TTC549 (cell line): ENCODE measurements around the gene CEP72.
"Not testable (repeated sequence)": the region's sequence is repeated elsewhere in the genome, so short reads cannot be mapped to it uniquely, and the experiment has no call there.

ENCODE experiments used
- FAIRE-seq: peaks from 2 replicates; lab custom pipeline; 2012; peaks lifted over from hg19 to GRCh38; lab: Jason Lieb, UNC

CEP72 gene

DNA sequence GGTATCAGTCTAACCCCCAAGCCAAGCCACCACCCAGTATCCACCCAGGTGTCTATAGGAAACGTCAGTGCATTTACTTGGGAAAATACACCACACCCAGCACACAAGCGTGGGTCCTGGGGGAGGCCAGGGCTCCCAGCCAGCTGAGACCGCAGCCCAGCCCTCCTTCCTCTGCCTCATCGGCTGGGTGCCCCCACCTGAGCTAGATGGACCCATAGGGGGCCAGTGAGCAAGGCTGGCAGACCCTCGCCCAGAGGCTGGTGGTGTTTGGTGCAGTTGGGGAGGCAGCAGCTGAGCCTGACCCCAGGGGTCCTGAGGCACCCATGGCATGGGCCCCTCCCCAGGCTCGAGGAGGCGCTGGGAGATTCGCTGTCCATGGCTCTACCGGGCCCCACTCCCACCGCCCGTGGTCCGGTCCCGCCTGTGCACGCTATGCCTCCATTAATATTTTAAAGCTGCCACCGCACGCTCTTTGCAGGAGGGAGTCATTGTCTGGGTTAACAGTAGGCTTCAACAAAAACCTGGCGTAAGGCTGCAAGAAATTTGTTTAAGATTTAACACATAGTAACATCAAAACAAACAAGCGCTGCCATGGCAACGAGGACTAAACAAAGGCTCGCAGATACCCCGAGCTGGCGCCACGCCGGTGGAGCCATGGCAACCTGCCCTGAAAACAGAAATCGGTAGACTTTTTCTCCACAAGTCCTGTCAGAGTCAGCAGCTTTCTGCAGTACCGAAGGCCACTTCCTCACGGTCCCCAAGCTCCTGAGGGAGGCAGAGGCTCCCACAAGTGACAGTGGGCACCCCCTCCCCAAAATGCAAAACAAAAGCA, 60.4 kb downstream of the CEP72 start:
- FAIRE-seq, result no peak

GRCh38 chr5:673161-673830, 61.2 kb downstream of the CEP72 start:
- no peak for FAIRE-seq

DNA sequence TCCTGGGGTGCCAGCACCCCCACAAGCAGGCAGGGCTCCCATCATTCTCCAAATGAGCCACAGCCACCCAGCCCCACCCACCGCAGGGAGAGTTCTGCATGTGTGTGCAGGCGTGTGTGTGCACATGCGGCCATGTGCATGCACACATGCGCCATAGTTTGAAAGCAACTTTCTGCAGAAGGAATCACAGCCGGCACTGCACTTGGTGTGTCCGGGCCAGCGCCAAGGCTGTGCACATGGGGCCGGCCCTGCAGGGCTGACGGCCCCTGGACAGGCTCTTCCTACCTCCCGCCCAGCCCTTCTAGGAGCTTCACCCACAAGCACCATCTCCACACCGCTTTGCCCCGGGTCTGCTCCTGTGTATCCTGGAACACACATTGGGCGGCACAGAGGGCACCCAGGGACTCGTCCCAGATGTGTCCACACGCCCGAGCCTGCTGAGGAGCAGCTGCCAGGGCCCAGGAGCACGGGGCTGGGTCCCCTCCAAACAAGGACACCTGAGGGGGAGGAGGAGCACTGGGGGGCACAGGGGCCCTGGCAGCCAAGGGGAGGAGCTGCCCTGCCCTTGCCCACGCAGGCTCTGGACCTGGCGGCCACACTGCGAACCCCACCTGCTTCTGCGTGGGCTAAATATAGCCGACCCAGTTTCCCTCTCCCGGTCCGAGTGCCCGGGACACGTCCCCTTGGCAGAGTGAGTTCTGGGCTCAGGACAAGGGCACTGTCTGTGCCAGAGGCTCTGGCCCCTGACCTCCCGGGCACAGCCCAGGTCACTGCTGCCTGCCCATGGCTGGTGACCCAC, 61.9 kb downstream of the CEP72 start:
- no peak for FAIRE-seq

- no peak for FAIRE-seq
Observed at GRCh38 chr5:674630-675011, 62.5 kb downstream of the CEP72 start.

- FAIRE-seq, result no peak
Observed at GRCh38 chr5:675111-675870, 63.2 kb downstream of the CEP72 start.

DNA sequence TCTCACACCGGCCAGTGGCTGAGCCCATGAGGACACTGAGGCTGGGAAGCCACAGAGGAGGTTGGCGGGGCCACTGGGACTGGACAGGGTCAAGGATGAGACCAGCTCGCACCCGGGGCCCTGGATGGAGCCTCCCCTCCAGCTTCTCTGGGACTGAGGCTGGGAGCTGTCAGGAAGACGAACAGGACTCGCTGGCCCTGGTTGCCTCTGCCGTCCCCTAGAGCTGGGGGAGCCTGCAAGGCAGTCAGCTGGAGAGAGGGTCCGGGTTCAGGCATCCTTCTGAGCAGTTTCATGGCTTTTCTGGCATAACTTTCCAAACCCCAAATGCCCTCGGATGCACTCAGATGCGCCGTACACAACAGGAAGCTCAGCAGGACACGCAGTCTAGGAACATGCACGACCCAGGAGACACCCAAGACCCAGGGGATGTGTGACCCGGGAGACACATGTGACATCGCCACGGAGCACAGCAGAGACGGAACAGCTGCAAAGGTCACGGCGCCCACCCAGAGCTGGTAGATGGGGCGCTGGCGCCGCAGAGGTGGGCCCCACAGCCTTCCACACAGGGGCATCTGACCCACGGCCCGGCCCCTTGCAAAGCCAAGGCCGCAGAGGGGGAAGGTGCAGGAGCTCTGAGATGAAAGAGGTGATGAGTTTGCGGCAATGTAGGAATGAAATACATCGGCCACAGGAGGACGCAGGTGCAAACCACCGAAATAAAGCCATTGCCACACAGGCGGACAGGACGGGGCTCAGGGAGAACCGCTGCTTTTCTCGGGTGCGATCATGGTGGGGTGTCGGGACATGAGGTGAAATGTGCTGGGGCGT, 63.9 kb downstream of the CEP72 start:
- FAIRE-seq, result no peak

- no peak for FAIRE-seq
Observed at GRCh38 chr5:676699-677076, 64.5 kb downstream of the CEP72 start.

DNA sequence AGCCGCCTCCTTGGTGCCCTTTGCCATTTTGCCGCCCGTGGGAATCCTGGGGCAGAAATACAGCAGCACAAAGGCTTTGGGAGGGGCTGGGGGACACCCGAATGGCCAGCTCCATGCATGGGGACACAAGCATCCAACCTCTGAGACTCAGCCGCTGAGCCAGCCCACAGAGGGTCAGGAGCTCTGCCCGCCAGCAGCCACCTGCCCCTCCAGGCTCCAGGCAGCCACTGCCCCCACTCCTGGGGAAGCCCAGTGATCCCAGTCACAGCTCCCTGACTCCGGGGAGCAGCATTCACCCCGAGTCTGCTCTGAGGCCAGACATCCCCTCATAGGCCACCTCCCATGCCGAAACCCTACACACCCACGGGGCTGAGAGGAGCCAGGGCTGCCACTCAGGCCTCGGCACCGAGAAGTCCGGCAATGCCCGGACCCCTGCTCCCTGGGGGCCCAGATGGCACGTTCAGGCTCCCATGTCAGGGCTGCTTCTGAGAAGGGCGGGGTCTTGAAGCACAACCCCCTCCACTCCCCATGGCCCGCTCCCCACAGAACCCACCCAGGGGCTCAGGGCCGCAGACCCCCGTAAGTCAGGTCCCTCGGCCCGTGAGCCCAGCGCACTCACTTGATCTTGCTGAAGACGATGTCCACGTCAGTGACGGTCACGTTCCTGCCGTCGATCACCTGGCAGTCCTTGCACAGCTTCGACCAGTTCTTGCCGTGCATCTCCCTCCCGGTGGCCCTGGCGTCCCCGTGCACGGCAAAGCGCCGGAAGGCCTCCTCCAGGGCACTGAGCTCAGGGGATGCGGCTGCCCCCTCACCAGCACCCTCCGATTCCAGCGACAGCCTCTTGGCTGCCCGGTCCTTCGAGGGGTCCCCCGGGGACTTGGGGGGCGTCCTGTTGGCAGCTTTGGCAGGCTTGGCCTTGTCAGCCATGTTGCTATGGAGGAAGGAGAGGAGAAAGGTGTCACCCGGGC, 65.3 kb downstream of the CEP72 start:
- no peak for FAIRE-seq

- FAIRE-seq, result not testable (repeated sequence)
Observed at GRCh38 chr5:678521-678920, 66.4 kb downstream of the CEP72 start.

GRCh38 chr5:679166-679895, 67.2 kb downstream of the CEP72 start:
- not testable (repeated sequence) for FAIRE-seq

DNA sequence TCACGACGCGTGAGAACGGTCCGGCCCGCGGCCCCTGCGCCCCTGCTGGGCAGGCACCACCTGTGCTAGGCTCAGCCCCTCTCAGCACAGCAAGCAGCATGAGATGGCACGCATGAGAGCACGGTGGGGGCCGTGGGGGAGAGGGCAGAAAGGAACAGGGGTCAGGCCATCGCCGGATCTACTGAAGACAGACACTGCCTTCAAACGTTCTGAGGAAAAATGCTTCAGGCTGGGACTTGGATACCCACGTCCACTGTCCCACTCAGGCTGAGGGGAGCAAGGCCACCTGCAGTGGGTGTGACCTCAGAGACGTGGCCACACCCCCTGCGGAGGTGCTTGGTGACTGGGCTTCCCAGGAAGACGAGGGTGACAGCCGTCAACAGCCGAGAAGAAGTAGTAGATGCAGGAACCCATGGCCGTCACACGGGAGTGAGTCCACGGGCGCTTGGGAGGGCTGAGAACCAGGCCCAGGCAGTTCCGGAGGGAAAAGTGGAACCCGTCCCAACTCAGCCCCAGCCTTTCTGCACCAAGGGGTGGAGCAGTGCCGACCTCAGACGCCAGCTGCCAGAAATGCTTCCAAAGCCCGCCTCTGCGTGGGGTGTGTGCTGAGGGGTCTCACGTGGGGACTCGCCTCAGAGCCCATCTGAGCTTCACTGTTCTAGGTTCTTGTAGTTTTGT, 68.1 kb downstream of the CEP72 start:
- FAIRE-seq, result not testable (repeated sequence)

DNA sequence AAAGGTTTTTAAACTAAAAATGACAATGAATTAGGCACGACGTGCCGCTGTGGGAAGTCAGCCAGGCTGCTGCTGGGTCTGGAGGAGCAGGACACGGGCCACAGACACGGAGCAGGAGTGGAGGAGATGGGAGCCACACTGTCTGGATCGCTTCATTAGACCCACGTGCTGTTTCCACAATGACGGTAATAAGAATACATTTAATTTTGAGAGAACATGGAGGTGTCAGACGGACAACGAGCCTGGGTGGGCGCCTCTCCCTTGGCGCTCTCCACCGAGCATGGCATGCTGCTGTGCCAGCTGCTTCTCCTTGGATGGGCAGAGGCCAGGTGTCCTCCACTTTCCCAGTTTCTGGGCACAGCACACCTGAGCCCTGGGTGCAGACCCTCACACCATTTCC, 68.7 kb downstream of the CEP72 start:
- FAIRE-seq, result not testable (repeated sequence)

- not testable (repeated sequence) for FAIRE-seq
Observed at GRCh38 chr5:681317-682191, 69.4 kb downstream of the CEP72 start.

GRCh38 chr5:682216-682615, 70.1 kb downstream of the CEP72 start:
- not testable (repeated sequence) for FAIRE-seq

DNA sequence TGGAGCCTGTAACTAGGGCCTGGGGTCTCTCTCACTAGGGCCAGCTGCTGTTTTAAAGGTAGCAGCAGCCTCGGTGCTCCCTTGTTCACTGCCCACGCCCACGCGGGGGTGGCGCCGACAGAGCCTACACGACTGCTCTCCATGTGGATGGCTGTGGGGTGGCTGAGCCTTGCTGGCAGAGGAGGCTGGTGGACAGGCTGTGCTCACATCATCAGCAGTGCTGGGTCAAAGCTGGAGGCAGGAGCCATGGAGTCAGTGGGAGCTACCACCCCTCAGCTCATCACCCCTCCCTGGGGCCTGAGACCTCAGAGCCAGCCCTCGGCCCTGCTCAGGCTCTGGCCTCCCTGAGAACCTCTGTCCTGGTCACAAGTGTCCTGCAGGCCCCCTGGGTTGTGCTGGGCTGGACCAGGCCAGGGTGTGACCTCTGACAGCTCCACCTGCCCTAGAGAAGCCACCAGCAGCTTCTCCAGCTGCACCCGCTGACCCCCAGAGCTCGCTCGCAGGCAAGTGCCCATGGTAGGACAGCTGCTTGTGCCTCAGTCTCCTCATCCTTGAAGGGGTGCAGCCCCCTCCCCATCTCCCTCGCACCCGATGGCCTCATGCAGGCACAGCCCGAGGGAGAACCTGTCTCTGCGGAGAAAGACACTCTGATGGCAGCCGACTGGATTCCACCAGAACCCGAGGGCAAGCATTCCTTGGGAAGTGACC, 70.7 kb downstream of the CEP72 start:
- FAIRE-seq, result not testable (repeated sequence)

DNA sequence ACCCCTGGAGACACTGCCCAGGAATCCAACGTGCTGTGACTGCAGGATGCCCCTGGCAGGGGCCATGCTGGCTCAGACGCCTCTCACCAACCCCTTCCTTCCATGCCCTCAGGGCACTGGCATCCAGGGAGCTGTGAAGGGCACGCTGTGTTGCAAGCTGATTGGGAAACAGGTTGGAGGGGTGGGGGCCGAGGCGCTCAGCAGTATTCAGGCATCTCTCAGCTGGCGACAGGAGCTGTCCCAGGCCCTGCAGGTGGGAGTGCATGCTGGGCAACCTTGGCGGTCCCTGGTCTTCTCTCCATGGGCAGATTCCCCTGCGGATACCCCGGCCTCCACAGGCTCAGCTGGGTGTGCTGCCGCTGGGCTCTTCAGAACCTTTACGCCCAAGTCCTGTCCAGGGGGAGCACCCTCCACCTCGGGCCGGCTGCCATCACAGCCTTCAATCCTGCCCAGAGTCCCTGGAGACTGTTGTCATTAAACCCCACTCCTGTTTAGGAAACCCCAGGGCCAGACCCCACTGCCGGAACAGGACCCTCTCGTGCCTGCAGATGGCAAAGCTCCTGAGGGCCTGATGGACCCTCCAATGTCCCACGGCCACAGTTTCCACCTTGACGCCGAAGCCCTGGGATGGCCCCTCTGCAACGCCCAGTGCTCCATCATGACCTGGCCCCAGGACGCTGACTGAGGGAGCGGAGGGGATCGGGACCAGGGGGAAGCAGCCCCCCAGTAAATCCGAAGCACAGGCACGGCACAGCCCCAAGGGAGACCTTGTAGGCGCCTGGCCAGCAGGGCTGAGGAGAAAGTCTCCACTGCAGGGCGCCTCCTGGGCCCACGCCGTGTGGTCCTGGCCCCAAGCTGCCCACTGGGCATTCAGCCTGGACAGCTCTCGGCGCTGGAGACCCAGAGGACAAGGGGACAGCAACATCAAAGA, 71.7 kb downstream of the CEP72 start:
- FAIRE-seq, result no peak
